CD4-positive, alpha-beta T cell treated with Interleukin-6 for 4 hours (primary cell): ENCODE measurements around the gene TNFAIP1.
A peak's percentile ranks its signal among the peaks of the same experiment; 100 is the strongest.

Experiments
- DNase-seq: peaks from one replicate; pipeline ENCODE4 v3.0.0-alpha.2; 2020; ENCODE audit warnings: mixed read lengths

TNFAIP1 gene

GRCh38 chr17:28346199-28346580, 10.6 kb downstream of the TNFAIP1 start:
- no peak for DNase-seq

- no peak for DNase-seq
Measured at GRCh38 chr17:28346746-28347246, 11.2 kb downstream of the TNFAIP1 start.

GRCh38 chr17:28347261-28347891, 11.8 kb downstream of the TNFAIP1 start:
- DNase-seq, result no peak

- DNase-seq, result no peak
Measured at GRCh38 chr17:28348979-28349378, 13.4 kb downstream of the TNFAIP1 start.

GRCh38 chr17:28350271-28350670, 14.7 kb downstream of the TNFAIP1 start:
- no peak for DNase-seq

GRCh38 chr17:28357061-28357900, 21.7 kb downstream of the TNFAIP1 start, which contains the start of gene POLDIP2:
POLDIP2 (minus strand) TSS chr17:28357527; CDS start chr17:28357448, 79 bp downstream.
- peak; percentile 95 for DNase-seq

- no peak for DNase-seq
Measured at GRCh38 chr17:28357901-28358197, 22.3 kb downstream of the TNFAIP1 start.

GRCh38 chr17:28363186-28363585, 27.6 kb downstream of the TNFAIP1 start:
- no peak for DNase-seq

- DNase-seq, result no peak
Measured at GRCh38 chr17:28363776-28364650, 28.5 kb downstream of the TNFAIP1 start.

- DNase-seq, result no peak
Measured at GRCh38 chr17:28364665-28365363, 29.3 kb downstream of the TNFAIP1 start, which contains the start of gene SEBOX. SEBOX (minus strand) TSS chr17:28365199; CDS start chr17:28365151, 48 bp downstream.

- no peak for DNase-seq
Measured at GRCh38 chr17:28365487-28365886, 29.9 kb downstream of the TNFAIP1 start.

GRCh38 chr17:28366605-28367004, 31.0 kb downstream of the TNFAIP1 start:
- no peak for DNase-seq

- no peak for DNase-seq
Measured at GRCh38 chr17:28367641-28368305, 32.2 kb downstream of the TNFAIP1 start.

- DNase-seq, result no peak
Measured at GRCh38 chr17:28368306-28368831, 32.8 kb downstream of the TNFAIP1 start.

- DNase-seq, result no peak
Measured at GRCh38 chr17:28368915-28369683, 33.5 kb downstream of the TNFAIP1 start.

- DNase-seq, result peak; percentile 14
Measured at GRCh38 chr17:28369684-28370034, 34.1 kb downstream of the TNFAIP1 start.

- no peak for DNase-seq
Measured at GRCh38 chr17:28370035-28370743, 34.6 kb downstream of the TNFAIP1 start, which contains the start of gene VTN. VTN (minus strand) TSS chr17:28370307; CDS start chr17:28370203, 104 bp downstream.

- DNase-seq, result no peak
Measured at GRCh38 chr17:28370744-28371103, 35.2 kb downstream of the TNFAIP1 start.

- peak; percentile 92 for DNase-seq
Measured at GRCh38 chr17:28371245-28372202, 36.0 kb downstream of the TNFAIP1 start, which contains the start of gene SARM1. SARM1 (plus strand) TSS chr17:28371694; CDS start chr17:28372033, 339 bp downstream.
